Lung (tissue), 12 donors: ENCODE data around the gene CACNA1G. TPM values are rescaled to one million over a fixed set of nuclear protein-coding genes. Genes with fewer than 3 reads are reported as not detected.

ENCODE experiments used
- ATAC-seq: fragments of 200-7000 bp; cut with Tn5 transposase; one replicate; pipeline ENCODE4 v1.9.1; 2020; ENCODE audit warnings: moderate number of reproducible peaks; ENCODE audit not compliant: insufficient read depth, low FRiP score
- DNase-seq, 3 donors: peaks; one replicate each; pipeline ENCODE4 v3.0.0-alpha.2; 2013 to 2017
- H3K27ac ChIP-seq, 2 donors: one replicate each; pipeline ENCODE4 v1.5.1; 2013; ENCODE audit warnings: mild to moderate bottlenecking in 2 of 2, moderate library complexity in 2 of 2, control low read depth in 1 of 2, inconsistent platforms in 1 of 2, low read depth in 1 of 2, low read length in 1 of 2
- H3K27me3 ChIP-seq, 3 donors: one replicate each; pipeline ENCODE4 v1.5.1; 2013; ENCODE audit warnings: low read length in 2 of 3; ENCODE audit not compliant: control insufficient read depth in 3 of 3, insufficient read depth in 3 of 3
- H3K36me3 ChIP-seq, 4 donors: one replicate each; pipeline ENCODE4 v1.5.1; 2013; ENCODE audit warnings: low read length in 4 of 4, mild to moderate bottlenecking in 1 of 4, moderate library complexity in 1 of 4; ENCODE audit not compliant: control insufficient read depth in 4 of 4, insufficient read depth in 4 of 4
- H3K4me1 ChIP-seq, 5 donors: one replicate each; pipeline ENCODE4 v1.5.1; 2013; ENCODE audit warnings: low read length in 5 of 5, mild to moderate bottlenecking in 2 of 5, moderate library complexity in 1 of 5; ENCODE audit not compliant: control insufficient read depth in 5 of 5, insufficient read depth in 5 of 5
- H3K4me3 ChIP-seq: one replicate; pipeline ENCODE4 v1.5.1; 2013; ENCODE audit warnings: mild to moderate bottlenecking, control low read depth, moderate library complexity
- H3K9ac ChIP-seq, 2 donors: one replicate each; pipeline ENCODE4 v1.5.1; 2013; ENCODE audit warnings: low read length in 2 of 2, control low read depth in 1 of 2; ENCODE audit not compliant: insufficient read depth in 1 of 2
- H3K9me3 ChIP-seq, 4 donors: one replicate each; pipeline ENCODE4 v1.5.1; 2013; ENCODE audit warnings: low read length in 3 of 4, mild to moderate bottlenecking in 1 of 4, moderate library complexity in 1 of 4; ENCODE audit not compliant: control insufficient read depth in 4 of 4, insufficient read depth in 3 of 4
- WGBS, 2 donors: extraction: QIAGEN DNeasy Blood & Tissue Kit; methylation state at CpG; one replicate each; pipeline ENCODE4 v1.1.7; 2013; 5-methylcytosine and 5-hydroxymethylcytosine counted together
- polyA plus RNA-seq, 2 donors: library from polyadenylated mRNA; stranded (reverse); fragments of 200-250 nt; gene quantifications; one replicate each; pipeline ENCODE4 v1.2.1, GENCODE V29; 2013
- total RNA-seq, 2 donors: library from RNA; depleted of rRNA in 1 of 2; stranded (reverse); fragments of >200 nt in 1 of 2; gene quantifications; one replicate each; pipeline ENCODE4 v1.2.1, GENCODE V29; 2014 to 2021
- TF ChIP-seq, protein P1 (sequence below): IDR thresholded peaks from 2 replicates; pipeline ENCODE4 v1.5.1; 2012; ENCODE audit warnings: mild to moderate bottlenecking; ENCODE audit errors: control extremely low read depth, extremely low read depth
- donor health status: control.
- donor health status: control.
- donor health status: Bipolar disorder and iron deficiency.
- donor health status: healthy.
- donor health status: DM: yes; HTN: yes; CAD: no.

CACNA1G gene
- total and polyA plus RNA-seq, 4 donors, result 0.14 to 3.6 (median 0.24) TPM

DNA sequence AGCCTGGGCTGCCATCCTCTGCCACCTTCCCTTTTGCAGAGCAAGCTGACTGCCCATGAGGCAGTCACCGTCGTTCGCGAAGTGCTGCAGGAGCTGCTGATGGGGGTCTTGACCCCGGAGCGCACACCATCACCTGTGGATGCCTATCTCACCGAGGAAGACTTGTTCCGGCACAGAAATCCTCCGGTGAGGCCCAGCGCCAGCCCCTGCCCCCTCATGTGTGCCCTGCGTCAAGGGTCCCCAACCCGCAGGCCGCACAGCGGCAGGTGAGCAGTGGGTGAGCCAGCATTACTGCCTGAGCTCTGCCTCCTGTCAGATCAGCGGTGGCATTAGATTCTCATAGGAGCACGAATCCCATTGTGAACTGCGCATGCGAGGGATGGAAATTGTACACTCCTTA, 35.7 kb upstream of the CACNA1G start:
- DNase-seq, result no peak
- Histone ChIP-seq H3K4me1 (no peaks in the 10 kb centered on the region), H3K9ac (no peak overlapping the region), H3K27ac (no peak overlapping the region), H3K4me3 (no peak overlapping the region), H3K9me3 (no peaks in the 10 kb centered on the region), H3K36me3 (peaks cover 0 to 2% (median 0%) of the 10 kb centered on the region in 4 donors), H3K27me3 (no peaks in the 10 kb centered on the region)
- WGBS, 2 donors, result 91 to 92% methylated on average over 18 of the region's 18 CpGs
- TF ChIP-seq, protein P1, sequence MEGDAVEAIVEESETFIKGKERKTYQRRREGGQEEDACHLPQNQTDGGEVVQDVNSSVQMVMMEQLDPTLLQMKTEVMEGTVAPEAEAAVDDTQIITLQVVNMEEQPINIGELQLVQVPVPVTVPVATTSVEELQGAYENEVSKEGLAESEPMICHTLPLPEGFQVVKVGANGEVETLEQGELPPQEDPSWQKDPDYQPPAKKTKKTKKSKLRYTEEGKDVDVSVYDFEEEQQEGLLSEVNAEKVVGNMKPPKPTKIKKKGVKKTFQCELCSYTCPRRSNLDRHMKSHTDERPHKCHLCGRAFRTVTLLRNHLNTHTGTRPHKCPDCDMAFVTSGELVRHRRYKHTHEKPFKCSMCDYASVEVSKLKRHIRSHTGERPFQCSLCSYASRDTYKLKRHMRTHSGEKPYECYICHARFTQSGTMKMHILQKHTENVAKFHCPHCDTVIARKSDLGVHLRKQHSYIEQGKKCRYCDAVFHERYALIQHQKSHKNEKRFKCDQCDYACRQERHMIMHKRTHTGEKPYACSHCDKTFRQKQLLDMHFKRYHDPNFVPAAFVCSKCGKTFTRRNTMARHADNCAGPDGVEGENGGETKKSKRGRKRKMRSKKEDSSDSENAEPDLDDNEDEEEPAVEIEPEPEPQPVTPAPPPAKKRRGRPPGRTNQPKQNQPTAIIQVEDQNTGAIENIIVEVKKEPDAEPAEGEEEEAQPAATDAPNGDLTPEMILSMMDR, result no peak
- no peak for ATAC-seq

DNA sequence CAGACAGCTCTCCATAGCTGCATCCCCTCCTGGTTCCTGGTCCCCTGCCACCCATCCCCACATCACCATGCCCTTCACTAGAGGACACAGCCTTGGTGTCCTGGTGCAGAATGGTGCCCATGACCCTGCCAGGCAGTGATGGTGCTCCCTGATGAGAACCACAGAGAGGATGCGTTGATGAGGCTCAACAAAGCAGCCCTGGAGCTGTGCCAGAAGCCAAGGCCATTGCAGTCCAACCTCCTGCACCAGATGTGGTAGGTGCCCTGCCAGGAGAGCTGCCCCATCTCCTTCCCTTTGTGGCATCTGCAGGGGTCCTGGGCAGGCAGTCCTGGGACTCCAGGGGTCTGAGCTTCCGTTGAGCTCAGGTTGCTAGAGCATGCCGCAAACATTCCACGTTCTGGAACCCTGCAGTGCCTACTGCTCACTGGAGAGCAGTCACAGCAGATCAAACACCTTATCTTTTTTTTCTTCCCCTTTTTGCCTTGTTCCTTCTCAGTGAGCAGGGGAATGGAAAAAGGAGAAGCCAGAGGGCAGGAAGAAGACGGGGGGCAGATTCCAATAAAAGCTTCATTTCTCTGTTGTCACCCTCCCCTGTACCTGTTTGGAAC, 33.3 kb upstream of the CACNA1G start:
- Histone ChIP-seq H3K27ac (no peak overlapping the region), H3K4me3 (no peak overlapping the region), H3K9ac (no peak overlapping the region), H3K27me3 (no peaks in the 10 kb centered on the region), H3K4me1 (peaks cover 0 to 11% (median 3%) of the 10 kb centered on the region in 5 donors), H3K36me3 (no peaks in the 10 kb centered on the region), H3K9me3 (no peaks in the 10 kb centered on the region)
- ATAC-seq (no peak), DNase-seq (no peak)
- 40 to 49% methylated on average over 5 of the region's 5 CpGs for WGBS, 2 donors
- TF ChIP-seq, protein P1, result no peak

DNA sequence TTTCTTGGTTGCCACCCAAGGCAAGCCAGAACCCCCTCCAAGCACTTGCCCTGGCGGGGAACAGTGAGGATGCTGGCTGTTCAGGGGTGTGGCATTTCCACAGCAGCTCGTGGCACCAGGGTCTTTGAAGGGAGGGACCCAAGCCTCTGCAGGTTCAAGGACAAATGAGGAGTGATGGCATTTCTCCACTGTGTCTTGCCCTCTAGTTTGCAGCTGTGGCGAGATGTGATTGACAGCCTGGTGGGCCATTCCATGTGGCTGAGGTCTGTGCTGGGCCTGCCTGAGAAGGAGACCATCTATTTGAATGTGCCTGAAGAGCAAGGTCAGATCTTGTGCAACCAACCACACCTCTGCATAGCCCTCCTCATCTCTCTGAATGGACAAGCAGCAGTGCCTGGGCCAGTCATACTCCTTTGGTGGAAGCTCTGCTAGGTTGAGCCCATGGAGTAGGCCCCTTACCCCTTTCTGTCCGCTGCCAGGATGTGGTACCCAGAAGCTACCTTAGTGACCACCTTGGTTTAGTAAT, 32.5 kb upstream of the CACNA1G start:
- WGBS, 2 donors, result 48 to 78% methylated on average over 4 of the region's 4 CpGs
- no peak for ATAC-seq
- Histone ChIP-seq H3K4me1 (peaks cover 0 to 16% (median 3%) of the 10 kb centered on the region in 5 donors), H3K9ac (no peak overlapping the region), H3K9me3 (no peaks in the 10 kb centered on the region), H3K27ac (no peak overlapping the region), H3K36me3 (no peaks in the 10 kb centered on the region), H3K4me3 (no peak overlapping the region), H3K27me3 (peaks cover 0 to under 1% (median 0%) of the 10 kb centered on the region in 3 donors)
- DNase-seq, result no peak
- TF ChIP-seq, protein P1, result no peak
